HL-60 (cell line): Measurements from ENCODE around the gene HIRA.

Experiments used
- CTCF ChIP-seq: IDR thresholded peaks from one replicate; pipeline ENCODE4 v1.5.1; 2011; ENCODE audit warnings: low read length, control low read depth, inconsistent platforms; ENCODE audit not compliant: insufficient read depth
- POLR2AphosphoS5 ChIP-seq: IDR thresholded peaks from 2 replicates; pipeline ENCODE4 v1.6.1; 2012; ENCODE audit warnings: low read depth
- SPI1 ChIP-seq: IDR thresholded peaks from 2 replicates; pipeline ENCODE4 v1.6.1; 2012; ENCODE audit warnings: low read depth, mild to moderate bottlenecking, borderline replicate concordance
- TF ChIP-seq, protein P1 (sequence below): IDR thresholded peaks from 2 replicates; pipeline ENCODE4 v1.6.1; 2012; ENCODE audit warnings: low read depth; ENCODE audit not compliant: insufficient replicate concordance

DNA sequence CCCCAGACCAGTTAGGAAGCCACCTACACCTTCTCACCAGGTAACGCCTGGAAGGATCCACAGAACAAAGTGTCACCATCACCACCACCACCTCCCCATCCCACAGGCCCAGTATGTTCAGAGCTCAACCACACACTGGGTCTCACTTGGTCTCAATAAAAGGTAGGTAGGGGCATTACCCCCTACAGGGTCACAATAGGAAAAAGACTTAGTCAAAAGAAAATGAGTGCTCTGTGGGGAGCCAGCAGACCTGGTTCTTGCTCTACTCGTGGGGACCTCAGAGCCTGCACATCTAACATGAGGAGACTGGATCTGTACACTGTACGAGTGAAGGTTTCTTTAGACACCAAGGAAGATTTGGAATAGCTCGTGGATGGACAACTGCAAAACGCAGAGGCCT lies 49.3 kb downstream of the HIRA start:
- TF ChIP-seq POLR2AphosphoS5 (no peak), CTCF (no peak), SPI1 (no peak)
- TF ChIP-seq, protein P1, sequence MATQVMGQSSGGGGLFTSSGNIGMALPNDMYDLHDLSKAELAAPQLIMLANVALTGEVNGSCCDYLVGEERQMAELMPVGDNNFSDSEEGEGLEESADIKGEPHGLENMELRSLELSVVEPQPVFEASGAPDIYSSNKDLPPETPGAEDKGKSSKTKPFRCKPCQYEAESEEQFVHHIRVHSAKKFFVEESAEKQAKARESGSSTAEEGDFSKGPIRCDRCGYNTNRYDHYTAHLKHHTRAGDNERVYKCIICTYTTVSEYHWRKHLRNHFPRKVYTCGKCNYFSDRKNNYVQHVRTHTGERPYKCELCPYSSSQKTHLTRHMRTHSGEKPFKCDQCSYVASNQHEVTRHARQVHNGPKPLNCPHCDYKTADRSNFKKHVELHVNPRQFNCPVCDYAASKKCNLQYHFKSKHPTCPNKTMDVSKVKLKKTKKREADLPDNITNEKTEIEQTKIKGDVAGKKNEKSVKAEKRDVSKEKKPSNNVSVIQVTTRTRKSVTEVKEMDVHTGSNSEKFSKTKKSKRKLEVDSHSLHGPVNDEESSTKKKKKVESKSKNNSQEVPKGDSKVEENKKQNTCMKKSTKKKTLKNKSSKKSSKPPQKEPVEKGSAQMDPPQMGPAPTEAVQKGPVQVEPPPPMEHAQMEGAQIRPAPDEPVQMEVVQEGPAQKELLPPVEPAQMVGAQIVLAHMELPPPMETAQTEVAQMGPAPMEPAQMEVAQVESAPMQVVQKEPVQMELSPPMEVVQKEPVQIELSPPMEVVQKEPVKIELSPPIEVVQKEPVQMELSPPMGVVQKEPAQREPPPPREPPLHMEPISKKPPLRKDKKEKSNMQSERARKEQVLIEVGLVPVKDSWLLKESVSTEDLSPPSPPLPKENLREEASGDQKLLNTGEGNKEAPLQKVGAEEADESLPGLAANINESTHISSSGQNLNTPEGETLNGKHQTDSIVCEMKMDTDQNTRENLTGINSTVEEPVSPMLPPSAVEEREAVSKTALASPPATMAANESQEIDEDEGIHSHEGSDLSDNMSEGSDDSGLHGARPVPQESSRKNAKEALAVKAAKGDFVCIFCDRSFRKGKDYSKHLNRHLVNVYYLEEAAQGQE = no peak
